Measurements from ENCODE around the gene SUN3. TPM values are rescaled to one million over a fixed set of nuclear protein-coding genes. Genes with fewer than 3 reads are reported as not detected.

The SUN3 gene
- total RNA-seq, 1 donor from 2014 or later: not detected

GRCh38 chr7:47954231-47954911, 74.5 kb downstream of the SUN3 start:
- H3K4me3 ChIP-seq: no peak overlapping the region
- H3K36me3 Mint-ChIP-seq: peaks cover 22% of the 10 kb centered on the region
- no peaks in the 10 kb centered on the region for H4K20me1 ChIP-seq (ENCODE audit: low read depth)
- peaks cover 5% of the 10 kb centered on the region for H3K36me3 ChIP-seq
- H3K9me3 Mint-ChIP-seq: peaks cover 9% of the 10 kb centered on the region
- H3K4me1 Mint-ChIP-seq: peaks cover 2% of the 10 kb centered on the region
- no peaks in the 10 kb centered on the region for H3K9me3 ChIP-seq (ENCODE audit: low read depth)
- no peak overlapping the region for H3K4me3 Mint-ChIP-seq
- H3K27ac Mint-ChIP-seq: peak overlapping the region; percentile 58
- no peaks in the 10 kb centered on the region for H3K4me1 ChIP-seq
- no peak overlapping the region for H3K4me2 ChIP-seq
- H3K9ac ChIP-seq: no peak overlapping the region
- H3K79me2 ChIP-seq (ENCODE audit: low read depth): no peaks in the 10 kb centered on the region
- H3F3A ChIP-seq (ENCODE audit: low read depth): no peaks in the 10 kb centered on the region
- no peak for DNase-seq (ENCODE audit: low spot score)
- no peak overlapping the region for H3K27ac ChIP-seq
- peaks cover 4% of the 10 kb centered on the region for H3K27me3 Mint-ChIP-seq (ENCODE audit: insufficient read depth, low read depth)
- no peaks in the 10 kb centered on the region for H3K27me3 ChIP-seq
- no peak overlapping the region for H2AFZ ChIP-seq (replicated peaks)
- TF ChIP-seq CTCF (IDR thresholded peaks at IDR 0.05) (no peak), EZH2phosphoT487 (IDR thresholded peaks at IDR 0.05) (no peak), EZH2 (IDR thresholded peaks at IDR 0.05) (no peak)

GRCh38 chr7:47953822-47954221, 75.1 kb downstream of the SUN3 start:
- no peak overlapping the region for H3K27ac Mint-ChIP-seq
- H3K27me3 Mint-ChIP-seq (ENCODE audit: insufficient read depth, low read depth): peaks cover 4% of the 10 kb centered on the region

GRCh38 chr7:47952224-47952623, 76.7 kb downstream of the SUN3 start:
- H3K4me1 Mint-ChIP-seq: peaks cover 2% of the 10 kb centered on the region
- H3K9ac ChIP-seq: no peak overlapping the region
- H3K36me3 Mint-ChIP-seq: peaks cover 13% of the 10 kb centered on the region
- H3F3A ChIP-seq (ENCODE audit: low read depth): no peaks in the 10 kb centered on the region
- no peak overlapping the region for H3K4me3 ChIP-seq
- H3K4me3 Mint-ChIP-seq: no peak overlapping the region
- H3K27ac Mint-ChIP-seq: no peak overlapping the region
- no peak for TF ChIP-seq EZH2phosphoT487 (IDR thresholded peaks at IDR 0.05)
- no peak for TF ChIP-seq CTCF (IDR thresholded peaks at IDR 0.05)
- no peak for TF ChIP-seq EZH2 (IDR thresholded peaks at IDR 0.05)
- H4K20me1 ChIP-seq (ENCODE audit: low read depth): no peaks in the 10 kb centered on the region
- H3K79me2 ChIP-seq (ENCODE audit: low read depth): no peaks in the 10 kb centered on the region
- H2AFZ ChIP-seq (replicated peaks): no peak overlapping the region
- H3K4me1 ChIP-seq: no peaks in the 10 kb centered on the region
- no peaks in the 10 kb centered on the region for H3K9me3 Mint-ChIP-seq
- no peak overlapping the region for H3K4me2 ChIP-seq
- no peaks in the 10 kb centered on the region for H3K9me3 ChIP-seq (ENCODE audit: low read depth)
- H3K27me3 Mint-ChIP-seq (ENCODE audit: insufficient read depth, low read depth): peaks cover 7% of the 10 kb centered on the region
- H3K27ac ChIP-seq: no peak overlapping the region
- peaks cover 5% of the 10 kb centered on the region for H3K36me3 ChIP-seq
- no peaks in the 10 kb centered on the region for H3K27me3 ChIP-seq
- DNase-seq (ENCODE audit: low spot score): no peak

More at GRCh38 chr7:47953822-47954221, 75.1 kb downstream of the SUN3 start:
- H3K4me3 Mint-ChIP-seq: no peak overlapping the region
- DNase-seq (ENCODE audit: low spot score): no peak
- peaks cover 9% of the 10 kb centered on the region for H3K9me3 Mint-ChIP-seq
- H3F3A ChIP-seq (ENCODE audit: low read depth): no peaks in the 10 kb centered on the region
- no peak for TF ChIP-seq EZH2 (IDR thresholded peaks at IDR 0.05)
- TF ChIP-seq EZH2phosphoT487 (IDR thresholded peaks at IDR 0.05): no peak
- TF ChIP-seq CTCF (IDR thresholded peaks at IDR 0.05): no peak
- no peaks in the 10 kb centered on the region for H3K79me2 ChIP-seq (ENCODE audit: low read depth)
- no peak overlapping the region for H3K4me2 ChIP-seq
- H4K20me1 ChIP-seq (ENCODE audit: low read depth): no peaks in the 10 kb centered on the region
- H3K27ac ChIP-seq: no peak overlapping the region
- H3K9ac ChIP-seq: no peak overlapping the region
- H3K9me3 ChIP-seq (ENCODE audit: low read depth): no peaks in the 10 kb centered on the region
- peaks cover 2% of the 10 kb centered on the region for H3K4me1 Mint-ChIP-seq
- H3K27me3 ChIP-seq: no peaks in the 10 kb centered on the region
- H3K4me3 ChIP-seq: no peak overlapping the region
- peaks cover 5% of the 10 kb centered on the region for H3K36me3 ChIP-seq
- no peaks in the 10 kb centered on the region for H3K4me1 ChIP-seq
- no peak overlapping the region for H2AFZ ChIP-seq (replicated peaks)
- peaks cover 22% of the 10 kb centered on the region for H3K36me3 Mint-ChIP-seq

Measured in neural progenitor cell (in vitro differentiated cells).